ENCODE results near the gene KIF3C. TPM values are rescaled to one million over a fixed set of nuclear protein-coding genes. Genes with fewer than 3 reads are reported as not detected.
"Not testable (repeated sequence)": the region's sequence is repeated elsewhere in the genome, so short reads cannot be mapped to it uniquely, and the experiment has no call there.

The KIF3C gene
- total RNA-seq, 8 experiments from 2014 or later = 1.1 to 61.7 (median 48.5) TPM

DNA sequence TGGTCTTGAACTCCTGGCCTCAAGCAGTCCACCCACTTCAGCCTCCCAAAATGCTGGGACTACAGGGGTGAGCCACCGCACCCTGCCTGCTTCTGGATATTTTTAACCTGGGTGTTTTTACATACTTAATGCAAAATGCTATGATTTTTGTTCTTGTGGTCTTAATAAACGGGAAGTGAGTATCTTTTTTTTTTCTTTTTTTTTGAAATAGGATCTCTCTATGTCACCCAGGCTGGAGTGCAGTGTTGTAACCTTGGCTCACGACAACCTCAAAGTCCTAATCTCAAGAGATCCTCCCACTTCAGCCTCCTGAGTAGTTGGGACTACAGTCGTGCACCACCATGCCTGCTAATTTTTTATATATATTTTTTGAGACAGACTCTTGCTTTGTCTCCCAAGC, 84.8 kb downstream of the KIF3C start:
- Histone ChIP-seq H3K4me1 (replicated peaks in 1 of 2) (peaks cover 0 to 11% of the 10 kb centered on the region in 2 donors), H3K4me3 (no peak overlapping the region), H3K27ac (no peak overlapping the region)
- 38 to 100% (median 80%) methylated on average over 1 to 3 of the region's 4 CpGs; no CpG with 5 or more reads in 1 of the 10 experiments for WGBS, 10 experiments
- ATAC-seq (replicated peaks in 6 of 8) = no peak
- in situ Hi-C loops (cut with MboI; ENCODE audit: low pct_unique_long_range_greater_than_20kb in 2 of 9, low sequenced_read_pairs in 9 of 9, unreplicated experiment in 9 of 9) = no loop called here

DNA sequence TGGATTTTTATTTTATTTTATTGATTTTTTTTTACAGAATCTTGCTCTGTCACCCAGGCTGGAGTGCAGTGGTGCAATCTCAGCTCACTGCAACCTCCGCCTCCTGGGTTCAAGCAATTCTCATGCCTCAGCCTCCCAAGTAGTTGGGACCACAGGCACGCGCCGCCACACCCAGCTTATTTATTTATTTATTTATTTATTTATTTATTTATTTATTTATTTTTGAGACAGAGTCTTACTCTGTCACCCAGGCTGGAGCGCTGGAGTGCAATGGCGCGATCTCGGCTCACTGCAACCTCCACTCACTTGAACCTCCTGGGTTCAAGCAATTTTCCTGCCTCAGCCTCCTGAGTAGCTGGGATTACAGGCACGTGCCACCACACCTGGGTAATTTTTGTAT, 86.0 kb downstream of the KIF3C start:
- WGBS, 10 experiments = 0 to 94% (median 71%) methylated on average over 1 to 7 of the region's 9 CpGs; no CpG with 5 or more reads in 1 of the 10 experiments
- ATAC-seq (replicated peaks in 6 of 8); in situ Hi-C loops (cut with MboI; ENCODE audit: low pct_unique_long_range_greater_than_20kb in 2 of 9, low sequenced_read_pairs in 9 of 9, unreplicated experiment in 9 of 9); H3K27ac ChIP-seq; H3K4me3 ChIP-seq: not testable (repeated sequence)
- H3K4me1 ChIP-seq (replicated peaks in 1 of 2) = peaks cover 0 to 11% of the 10 kb centered on the region in 2 donors

DNA sequence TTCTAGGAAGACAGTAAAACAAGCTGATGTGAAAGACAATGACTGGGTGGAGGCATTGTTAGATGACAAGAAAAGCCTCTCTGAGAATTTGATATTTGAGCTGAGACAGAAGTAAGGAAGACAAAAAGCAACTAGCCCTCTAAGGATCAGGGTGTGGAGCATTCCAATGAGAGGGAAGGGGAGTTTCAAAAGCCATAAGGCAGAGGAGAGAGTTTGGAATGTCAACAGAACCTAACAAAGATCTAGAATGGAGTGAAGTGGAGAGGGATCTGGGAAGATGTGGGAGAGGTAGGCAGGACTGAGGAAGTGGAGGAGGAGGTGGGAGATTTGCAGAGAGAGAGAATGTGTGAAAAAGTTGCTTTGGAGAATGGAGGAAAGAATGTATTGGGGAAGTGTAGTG, 86.7 kb downstream of the KIF3C start:
- in situ Hi-C loops (cut with MboI; ENCODE audit: low pct_unique_long_range_greater_than_20kb in 2 of 9, low sequenced_read_pairs in 9 of 9, unreplicated experiment in 9 of 9) = no loop called here
- Histone ChIP-seq H3K4me3 (no peak overlapping the region), H3K27ac (peak overlapping the region in 1 of 2 donors; percentile 37), H3K4me1 (replicated peaks in 1 of 2) (peaks cover 0 to 11% of the 10 kb centered on the region in 2 donors)
- ATAC-seq (replicated peaks in 6 of 8) = peak in 6 of 8 experiments; percentile 9 to 40 (median 18)

DNA sequence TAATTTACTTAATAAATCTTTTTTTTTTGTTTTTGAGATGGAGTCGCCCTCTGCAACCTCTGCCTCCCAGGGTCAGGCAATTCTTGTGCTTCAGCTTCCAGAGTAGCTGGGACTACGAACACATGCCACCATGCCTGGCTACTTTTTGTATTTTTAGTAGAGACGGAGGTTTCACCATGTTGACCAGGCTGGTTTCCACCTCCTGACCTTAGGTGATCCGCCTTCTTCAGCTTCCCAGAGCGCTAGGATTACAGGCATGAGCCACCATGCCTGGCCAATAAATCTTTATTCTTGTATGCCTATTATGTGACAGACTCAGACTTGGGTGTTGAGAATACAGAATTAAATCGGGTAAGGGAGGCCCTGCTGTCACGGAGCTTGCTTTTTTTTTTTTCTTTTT, 87.3 kb downstream of the KIF3C start:
- Histone ChIP-seq H3K4me3 (no peak overlapping the region), H3K4me1 (replicated peaks in 1 of 2) (peaks cover 0 to 11% of the 10 kb centered on the region in 2 donors), H3K27ac (peak overlapping the region in 1 of 2 donors; percentile 38)
- WGBS, 10 experiments = 40 to 100% (median 72%) methylated on average over 1 to 6 of the region's 7 CpGs
- peak in 4 of 8 experiments; percentile 31 to 59 (median 50) for ATAC-seq (replicated peaks in 6 of 8)
- in situ Hi-C loops (cut with MboI; ENCODE audit: low pct_unique_long_range_greater_than_20kb in 2 of 9, low sequenced_read_pairs in 9 of 9, unreplicated experiment in 9 of 9) = no loop called here

DNA sequence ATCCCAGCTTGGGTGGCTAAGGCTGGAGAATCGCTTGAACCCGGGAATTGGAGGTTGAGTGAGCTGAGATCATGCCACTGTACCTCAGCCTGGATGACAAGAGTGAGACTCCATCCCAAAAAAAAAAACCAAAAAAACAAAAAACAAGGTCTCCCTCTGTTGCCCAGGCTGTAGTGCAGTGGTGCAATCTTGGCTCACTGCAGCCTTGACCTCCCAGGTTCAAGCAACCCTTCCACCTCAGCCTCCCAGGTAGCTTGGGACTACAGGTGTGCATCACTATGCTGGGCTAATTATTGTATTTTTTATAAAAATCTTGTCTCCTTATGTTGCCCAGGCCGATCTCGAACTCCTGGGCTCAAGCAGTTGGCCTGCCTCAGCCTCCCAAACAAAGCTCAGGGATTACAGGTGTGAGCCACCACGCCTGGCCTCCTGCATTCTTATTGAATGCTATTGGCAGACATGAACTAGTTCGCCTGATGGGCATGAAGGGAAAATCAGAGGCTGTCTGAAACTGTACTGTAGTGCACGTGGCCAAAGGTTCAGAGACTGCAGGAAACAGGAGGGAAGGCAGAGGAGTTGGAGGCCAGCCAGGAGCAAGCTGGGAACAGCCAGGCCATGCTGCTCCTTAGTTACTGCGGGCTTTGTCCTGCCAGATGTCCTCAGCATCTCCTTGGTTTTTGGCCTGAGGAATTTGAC, 88.0 kb downstream of the KIF3C start:
- Histone ChIP-seq H3K4me3 (no peak overlapping the region), H3K4me1 (replicated peaks in 1 of 2) (peaks cover 0 to 11% of the 10 kb centered on the region in 2 donors), H3K27ac (no peak overlapping the region)
- in situ Hi-C loops (cut with MboI; ENCODE audit: low pct_unique_long_range_greater_than_20kb in 2 of 9, low sequenced_read_pairs in 9 of 9, unreplicated experiment in 9 of 9) = no loop called here
- WGBS, 10 experiments = 30 to 92% (median 80%) methylated on average over 2 to 7 of the region's 8 CpGs; no CpG with 5 or more reads in 3 of the 10 experiments
- peak in 6 of 8 experiments; percentile 47 to 89 (median 81) for ATAC-seq (replicated peaks in 6 of 8)

DNA sequence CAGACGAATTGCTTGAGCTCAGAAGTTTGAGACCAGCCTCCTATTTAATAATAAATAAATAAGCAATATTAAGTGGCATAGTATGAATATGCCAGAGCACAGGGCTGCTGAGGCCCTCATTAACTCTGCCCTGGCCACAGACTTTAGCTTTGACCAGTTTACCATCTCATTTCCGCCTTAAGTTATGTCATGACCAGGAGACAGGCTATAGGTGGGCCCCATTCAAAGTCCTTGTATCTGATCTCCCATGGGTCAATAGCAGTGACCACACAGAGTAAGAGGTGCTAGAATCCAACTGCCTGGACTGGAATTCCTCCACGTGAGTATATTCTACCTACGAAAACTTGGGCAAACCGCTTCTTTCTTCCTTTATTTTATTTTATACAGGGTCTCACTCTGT, 90.6 kb downstream of the KIF3C start:
- Histone ChIP-seq H3K4me3 (no peak overlapping the region), H3K4me1 (replicated peaks in 1 of 2) (peaks cover 0 to 11% of the 10 kb centered on the region in 2 donors), H3K27ac (no peak overlapping the region)
- ATAC-seq (replicated peaks in 6 of 8) = no peak
- in situ Hi-C loops (cut with MboI; ENCODE audit: low pct_unique_long_range_greater_than_20kb in 2 of 9, low sequenced_read_pairs in 9 of 9, unreplicated experiment in 9 of 9) = no loop called here
- 0 to 97% (median 74%) methylated on average over 1 to 5 of the region's 5 CpGs; no CpG with 5 or more reads in 1 of the 10 experiments for WGBS, 10 experiments

DNA sequence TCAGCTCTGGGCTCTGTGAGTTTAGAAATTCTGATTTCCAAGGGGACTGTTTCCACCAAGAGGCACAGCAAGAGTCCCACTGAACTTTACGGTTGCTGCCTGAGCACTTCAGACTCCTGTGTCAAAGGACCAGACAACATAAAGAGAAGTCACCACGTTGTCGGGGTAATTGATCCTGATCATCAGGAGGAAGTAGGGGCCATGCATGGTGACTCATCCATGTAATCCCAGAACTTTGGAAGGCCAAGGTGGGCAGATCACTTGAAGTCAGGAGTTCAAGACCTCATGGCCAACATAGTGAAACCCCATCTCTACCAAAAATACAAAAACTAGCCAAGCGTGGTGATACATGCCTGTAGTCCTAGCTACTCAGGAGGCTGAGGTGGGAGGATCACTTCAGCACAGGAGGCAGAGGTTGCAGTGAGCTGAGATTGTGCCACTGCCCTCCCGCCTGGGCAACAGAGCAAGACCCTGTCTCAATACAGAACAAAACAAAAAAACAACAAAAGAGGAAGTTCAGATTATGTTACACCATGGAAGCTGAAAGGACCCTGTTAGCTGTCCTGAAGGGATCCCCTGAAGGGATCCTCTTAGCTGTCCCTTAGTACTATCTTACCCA, 94.6 kb downstream of the KIF3C start:
- Histone ChIP-seq H3K27ac (no peak overlapping the region), H3K4me3 (no peak overlapping the region), H3K4me1 (replicated peaks in 1 of 2) (no peaks in the 10 kb centered on the region)
- in situ Hi-C loops (cut with MboI; ENCODE audit: low pct_unique_long_range_greater_than_20kb in 2 of 9, low sequenced_read_pairs in 9 of 9, unreplicated experiment in 9 of 9) = no loop called here
- ATAC-seq (replicated peaks in 6 of 8) = no peak
- 70 to 100% (median 92%) methylated on average over 1 to 5 of the region's 5 CpGs; no CpG with 5 or more reads in 2 of the 10 experiments for WGBS, 10 experiments

DNA sequence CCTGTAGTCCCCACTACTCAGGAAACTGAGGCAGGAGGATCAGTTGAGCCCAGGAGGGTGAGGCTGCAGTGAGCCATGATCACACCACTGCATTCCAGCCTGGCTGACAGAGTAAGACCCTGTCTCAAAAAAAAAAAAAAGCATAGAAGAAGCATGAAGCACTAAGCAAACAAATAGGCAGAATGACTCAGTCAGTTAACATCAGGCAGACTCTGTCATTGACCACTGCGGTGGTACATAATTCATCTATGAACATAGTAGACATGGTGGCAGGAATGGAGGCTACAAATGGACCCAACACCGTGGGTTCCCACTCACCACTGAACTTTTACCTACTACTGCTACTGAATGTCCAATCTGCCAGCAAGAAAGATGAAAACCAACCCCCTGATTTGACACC, 96.4 kb downstream of the KIF3C start:
- no peak overlapping the region for H3K27ac ChIP-seq
- in situ Hi-C loops (cut with MboI; ENCODE audit: low pct_unique_long_range_greater_than_20kb in 2 of 9, low sequenced_read_pairs in 9 of 9, unreplicated experiment in 9 of 9) = no loop called here
- peak in 3 of 8 experiments; percentile 37 to 86 (median 58) for ATAC-seq (replicated peaks in 6 of 8)
- H3K4me3 ChIP-seq = no peak overlapping the region
- 10 to 100% (median 60%) methylated on average over 1 to 2 of the region's 2 CpGs; no CpG with 5 or more reads in 2 of the 10 experiments for WGBS, 10 experiments
- no peaks in the 10 kb centered on the region for H3K4me1 ChIP-seq (replicated peaks in 1 of 2)

DNA sequence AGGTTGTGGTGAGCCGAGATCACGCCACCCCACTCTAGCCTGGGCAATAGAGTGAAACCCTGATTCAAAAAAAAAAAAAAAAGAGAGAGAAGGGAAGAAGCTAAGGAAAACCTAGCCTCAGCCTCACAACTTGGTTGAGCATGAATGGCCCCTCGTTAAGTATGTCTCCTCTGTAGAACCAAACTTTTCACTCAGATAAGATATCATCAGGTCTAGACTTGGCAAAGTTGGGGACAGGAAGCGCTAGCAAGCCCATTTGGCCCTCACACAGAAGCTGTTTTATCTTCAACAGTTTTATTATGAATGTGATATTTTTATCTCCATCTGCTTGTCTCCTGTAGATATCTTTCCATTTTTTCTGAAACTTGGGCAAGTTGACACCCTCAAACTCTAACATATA, 100.5 kb downstream of the KIF3C start:
- Histone ChIP-seq H3K27ac (no peak overlapping the region), H3K4me1 (replicated peaks in 1 of 2) (peaks cover 3 to 6% of the 10 kb centered on the region in 2 donors), H3K4me3 (no peak overlapping the region)
- in situ Hi-C loops (cut with MboI; ENCODE audit: low pct_unique_long_range_greater_than_20kb in 2 of 9, low sequenced_read_pairs in 9 of 9, unreplicated experiment in 9 of 9) = no loop called here
- WGBS, 10 experiments = 55 to 94% (median 79%) methylated on average over 1 to 3 of the region's 4 CpGs; no CpG with 5 or more reads in 2 of the 10 experiments
- ATAC-seq (replicated peaks in 6 of 8) = no peak

DNA sequence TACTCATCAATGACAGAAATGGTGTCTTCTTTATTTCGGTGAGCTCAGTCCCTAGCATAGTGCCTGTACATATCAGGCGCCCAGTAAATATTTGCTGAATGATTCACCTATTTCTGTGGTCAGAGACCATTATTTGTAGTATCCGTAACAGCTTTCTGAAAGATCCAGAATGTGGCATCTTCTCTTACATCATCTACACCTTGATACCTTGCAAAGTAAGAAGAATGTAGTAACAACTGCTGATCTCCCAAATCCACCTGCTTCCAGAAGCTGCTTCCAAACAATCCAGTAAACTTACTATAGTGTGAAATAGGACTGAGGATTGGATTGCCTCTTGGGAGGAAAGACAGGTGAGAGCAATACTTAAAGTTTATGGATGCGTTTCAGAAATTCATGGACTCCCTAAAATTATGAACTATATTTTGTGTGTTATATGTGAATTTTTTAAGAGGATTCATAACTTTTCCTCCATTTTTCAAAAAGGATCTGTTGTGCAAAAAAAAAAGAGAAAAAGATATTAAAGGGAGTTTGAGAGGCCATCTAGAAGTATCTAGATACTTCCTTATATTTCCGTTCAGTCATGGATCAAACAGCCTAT, 103.1 kb downstream of the KIF3C start:
- in situ Hi-C loops (cut with MboI; ENCODE audit: low pct_unique_long_range_greater_than_20kb in 2 of 9, low sequenced_read_pairs in 9 of 9, unreplicated experiment in 9 of 9) = no loop called here
- Histone ChIP-seq H3K4me3 (peak overlapping the region; percentile 39 to 80 (median 66)), H3K4me1 (replicated peaks in 1 of 2) (peaks cover 6 to 11% of the 10 kb centered on the region in 2 donors), H3K27ac (peak overlapping the region; percentile 57 to 79)
- peak in 1 of 8 experiments; percentile 1 for ATAC-seq (replicated peaks in 6 of 8)
- WGBS, 10 experiments = 55 to 100% (median 90%) methylated on average over 1 to 5 of the region's 5 CpGs

DNA sequence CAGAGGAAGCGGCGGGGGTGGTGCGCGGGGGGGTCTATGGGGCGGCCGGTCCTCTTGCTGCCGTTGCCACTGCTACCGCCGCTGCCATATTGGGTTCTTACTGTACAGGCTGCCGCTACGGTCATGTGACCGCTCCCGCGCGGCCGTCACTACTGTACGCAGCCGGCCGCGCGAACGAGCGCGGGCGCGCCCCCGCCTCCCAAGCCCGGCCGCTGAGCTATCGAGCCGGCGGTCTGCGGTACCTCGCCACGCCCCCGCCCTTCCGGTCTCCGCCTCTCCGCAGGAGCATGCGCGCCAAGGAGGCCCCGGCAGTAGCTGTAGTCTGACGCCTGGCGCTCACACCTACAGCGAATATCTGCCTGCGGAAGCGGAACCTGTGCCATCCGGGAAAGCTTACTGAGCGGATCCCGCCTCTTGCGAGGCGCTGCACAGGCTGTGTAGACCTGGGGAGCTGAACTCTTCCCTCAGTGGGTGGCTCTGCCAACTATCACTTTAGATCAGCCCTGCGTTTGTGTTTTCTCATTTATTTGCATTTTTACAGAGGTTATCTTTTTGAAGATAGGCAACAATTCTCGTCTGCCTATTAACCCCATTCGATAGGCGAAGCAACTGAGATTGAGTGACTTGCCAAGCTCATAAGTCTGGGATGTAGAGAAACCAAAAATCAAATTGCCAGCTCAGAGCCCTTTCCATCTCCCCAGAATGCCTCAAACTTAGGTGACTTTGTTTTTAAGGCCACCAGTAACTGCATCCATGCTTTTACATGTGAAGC, 103.8 kb downstream of the KIF3C start, which contains the start of gene ASXL2:
Gene ASXL2, minus strand, starts transcription at position 127 of the 772 bp plus-strand sequence. CDS start 265 bp downstream, outside the sequence.
- Histone ChIP-seq H3K4me3 (peak within 1 kb of the TSS; percentile 57 to 80 (median 67)), H3K27ac (peak within 1 kb of the TSS; percentile 70 to 86), H3K4me1 (replicated peaks in 1 of 2) (peaks cover 6 to 11% of the 10 kb centered on the region in 2 donors)
- 0 to 49% (median 25%) methylated on average over 2 to 9 of the region's 56 CpGs; no CpG with 5 or more reads in 1 of the 10 experiments for WGBS, 10 experiments
- peak; percentile 87 to 97 (median 94) for ATAC-seq (replicated peaks in 6 of 8)
- in situ Hi-C loops (cut with MboI; ENCODE audit: low pct_unique_long_range_greater_than_20kb in 2 of 9, low sequenced_read_pairs in 9 of 9, unreplicated experiment in 9 of 9) = no loop called here

DNA sequence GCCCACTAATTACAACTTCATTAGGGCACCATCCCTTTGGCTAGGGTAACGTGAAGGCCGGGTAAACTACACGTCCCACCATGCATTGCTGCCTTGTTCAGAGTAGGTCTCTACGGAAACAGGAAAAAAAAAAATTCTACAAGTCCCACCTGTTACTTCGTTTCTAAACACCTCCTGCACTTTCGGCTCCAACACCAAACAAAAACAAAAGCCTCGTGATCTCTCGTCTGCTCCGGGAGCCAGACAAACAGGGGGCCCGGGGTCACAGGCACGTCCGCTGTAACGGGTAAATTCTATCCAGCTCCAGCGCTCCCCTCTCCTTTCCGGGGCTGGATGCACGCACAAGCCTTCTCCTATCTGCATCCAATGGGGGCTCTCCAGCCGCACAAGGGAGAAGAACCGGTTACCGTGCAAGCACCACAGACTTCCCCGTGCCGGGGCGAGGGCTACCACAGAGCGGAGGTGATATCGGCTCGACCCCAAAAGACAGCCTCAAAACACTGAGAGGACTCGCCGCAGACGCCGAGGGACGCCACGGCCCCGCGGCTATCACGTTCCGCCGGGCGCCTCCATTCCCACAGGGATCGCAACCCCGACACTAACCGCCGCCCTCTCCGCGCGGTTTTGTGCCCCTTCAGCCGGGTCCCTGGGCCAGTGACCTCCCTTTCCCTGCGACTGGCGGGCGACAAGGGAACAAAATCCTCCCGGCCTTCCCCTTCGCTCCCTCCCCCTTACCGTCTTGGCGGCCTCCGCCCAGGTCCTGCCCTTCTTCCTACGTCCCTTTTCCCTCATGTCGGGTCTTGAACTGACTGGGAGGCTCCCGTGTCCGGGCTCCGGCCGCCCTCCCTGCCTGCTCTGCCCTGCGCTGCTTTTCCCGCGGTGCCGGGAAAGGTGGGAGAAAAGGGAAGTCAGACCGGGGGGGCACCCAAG, 104.6 kb downstream of the KIF3C start:
- H3K4me3 ChIP-seq = peak overlapping the region; percentile 57 to 80 (median 67)
- peak overlapping the region; percentile 70 to 86 for H3K27ac ChIP-seq
- 0 to 10% (median 0%) methylated on average over 3 to 16 of the region's 64 CpGs; no CpG with 5 or more reads in 1 of the 10 experiments for WGBS, 10 experiments
- peaks cover 6 to 11% of the 10 kb centered on the region in 2 donors for H3K4me1 ChIP-seq (replicated peaks in 1 of 2)
- peak; percentile 37 to 67 (median 47) for ATAC-seq (replicated peaks in 6 of 8)
- in situ Hi-C loops (cut with MboI; ENCODE audit: low pct_unique_long_range_greater_than_20kb in 2 of 9, low sequenced_read_pairs in 9 of 9, unreplicated experiment in 9 of 9) = no loop called here
